ENCODE results near the gene RND3. TPM values are rescaled to one million over a fixed set of nuclear protein-coding genes. Genes with fewer than 3 reads are reported as not detected.

Gene RND3
- total and polyA plus RNA-seq, 10 of the 15 experiments (the other 5 are each of a cell fraction or from before 2014, with no cell fraction given), result 0.38 to 18.3 (median 0.93) TPM

DNA sequence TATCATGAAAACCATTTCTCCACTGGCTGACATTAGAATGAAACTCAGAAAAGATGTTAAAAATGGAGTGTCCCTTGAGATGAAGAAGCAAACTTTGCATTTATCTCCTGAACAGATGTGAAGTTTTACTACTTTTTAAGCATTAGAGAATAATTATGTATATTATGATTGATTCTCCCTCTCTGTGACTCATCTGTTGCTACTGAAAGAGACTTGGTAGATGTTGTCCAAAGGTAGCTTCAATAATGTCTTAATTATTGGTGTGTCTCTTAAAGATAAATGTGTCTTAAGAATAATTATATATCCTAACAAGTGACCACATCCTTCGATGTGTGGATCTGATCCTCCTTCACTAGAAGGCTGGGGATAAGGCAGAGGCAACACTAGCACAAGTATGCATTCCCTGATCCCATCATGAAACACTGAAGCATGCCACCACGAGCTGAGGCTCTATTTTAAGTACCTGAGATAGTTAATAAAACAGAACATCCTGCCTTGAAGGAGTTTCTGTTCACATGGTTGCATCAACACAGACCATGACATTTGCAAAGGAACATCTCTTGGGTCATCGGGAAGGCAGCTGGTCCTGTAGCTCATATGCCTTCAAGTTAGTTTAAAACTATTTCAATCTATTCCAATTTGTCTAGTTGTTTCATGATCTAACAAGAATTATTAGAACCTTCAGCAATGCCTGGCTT is 15.5 kb downstream of the RND3 start (continued):
- TF ChIP-seq, protein P1, sequence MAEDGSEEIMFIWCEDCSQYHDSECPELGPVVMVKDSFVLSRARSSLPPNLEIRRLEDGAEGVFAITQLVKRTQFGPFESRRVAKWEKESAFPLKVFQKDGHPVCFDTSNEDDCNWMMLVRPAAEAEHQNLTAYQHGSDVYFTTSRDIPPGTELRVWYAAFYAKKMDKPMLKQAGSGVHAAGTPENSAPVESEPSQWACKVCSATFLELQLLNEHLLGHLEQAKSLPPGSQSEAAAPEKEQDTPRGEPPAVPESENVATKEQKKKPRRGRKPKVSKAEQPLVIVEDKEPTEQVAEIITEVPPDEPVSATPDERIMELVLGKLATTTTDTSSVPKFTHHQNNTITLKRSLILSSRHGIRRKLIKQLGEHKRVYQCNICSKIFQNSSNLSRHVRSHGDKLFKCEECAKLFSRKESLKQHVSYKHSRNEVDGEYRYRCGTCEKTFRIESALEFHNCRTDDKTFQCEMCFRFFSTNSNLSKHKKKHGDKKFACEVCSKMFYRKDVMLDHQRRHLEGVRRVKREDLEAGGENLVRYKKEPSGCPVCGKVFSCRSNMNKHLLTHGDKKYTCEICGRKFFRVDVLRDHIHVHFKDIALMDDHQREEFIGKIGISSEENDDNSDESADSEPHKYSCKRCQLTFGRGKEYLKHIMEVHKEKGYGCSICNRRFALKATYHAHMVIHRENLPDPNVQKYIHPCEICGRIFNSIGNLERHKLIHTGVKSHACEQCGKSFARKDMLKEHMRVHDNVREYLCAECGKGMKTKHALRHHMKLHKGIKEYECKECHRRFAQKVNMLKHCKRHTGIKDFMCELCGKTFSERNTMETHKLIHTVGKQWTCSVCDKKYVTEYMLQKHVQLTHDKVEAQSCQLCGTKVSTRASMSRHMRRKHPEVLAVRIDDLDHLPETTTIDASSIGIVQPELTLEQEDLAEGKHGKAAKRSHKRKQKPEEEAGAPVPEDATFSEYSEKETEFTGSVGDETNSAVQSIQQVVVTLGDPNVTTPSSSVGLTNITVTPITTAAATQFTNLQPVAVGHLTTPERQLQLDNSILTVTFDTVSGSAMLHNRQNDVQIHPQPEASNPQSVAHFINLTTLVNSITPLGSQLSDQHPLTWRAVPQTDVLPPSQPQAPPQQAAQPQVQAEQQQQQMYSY (CRISPR knock-in tag; IDR thresholded peaks at IDR 0.05), result no peak
- TF ChIP-seq BCL11A (IDR thresholded peaks at IDR 0.05; ENCODE audit: low read depth, low read length) (no peak), CBFB (IDR thresholded peaks at IDR 0.05; ENCODE audit: low read depth) (no peak), CEBPB (IDR thresholded peaks at IDR 0.05; ENCODE audit: borderline replicate concordance in 1 of 2, low read depth in 2 of 2, low read length in 2 of 2) (no peak)
- TF ChIP-seq, protein P2, sequence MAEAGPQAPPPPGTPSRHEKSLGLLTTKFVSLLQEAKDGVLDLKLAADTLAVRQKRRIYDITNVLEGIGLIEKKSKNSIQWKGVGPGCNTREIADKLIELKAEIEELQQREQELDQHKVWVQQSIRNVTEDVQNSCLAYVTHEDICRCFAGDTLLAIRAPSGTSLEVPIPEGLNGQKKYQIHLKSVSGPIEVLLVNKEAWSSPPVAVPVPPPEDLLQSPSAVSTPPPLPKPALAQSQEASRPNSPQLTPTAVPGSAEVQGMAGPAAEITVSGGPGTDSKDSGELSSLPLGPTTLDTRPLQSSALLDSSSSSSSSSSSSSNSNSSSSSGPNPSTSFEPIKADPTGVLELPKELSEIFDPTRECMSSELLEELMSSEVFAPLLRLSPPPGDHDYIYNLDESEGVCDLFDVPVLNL (IDR thresholded peaks at IDR 0.05; ENCODE audit: low read depth, low read length), result no peak

- Histone ChIP-seq H3K9me3 (replicated peaks; ENCODE audit: control insufficient read depth, insufficient read depth, low read length) (no peaks in the 10 kb centered on the region), H3K4me1 (ENCODE audit: control insufficient read depth, insufficient read depth, low read length) (no peaks in the 10 kb centered on the region), H3K79me2 (ENCODE audit: control insufficient read depth, insufficient read depth, low read length) (no peaks in the 10 kb centered on the region), H3K27ac (ENCODE audit: control insufficient read depth, insufficient read depth) (no peak overlapping the region), H3K4me2 (ENCODE audit: control insufficient read depth, insufficient read depth) (no peak overlapping the region), H3K9ac (ENCODE audit: control insufficient read depth, insufficient read depth, low read length) (no peak overlapping the region), H2AFZ (ENCODE audit: control insufficient read depth, low read depth, low read length) (no peak overlapping the region), H3K4me3 (no peak overlapping the region), H3K27me3 (replicated peaks in 1 of 2; ENCODE audit: control insufficient read depth in 2 of 2, insufficient read depth in 2 of 2, low read length in 1 of 2) (no peaks in the 10 kb centered on the region; a peak in 1 of 4 replicates), H3K36me3 (ENCODE audit: control insufficient read depth in 2 of 2, insufficient read depth in 2 of 2, low read length in 1 of 2) (no peaks in the 10 kb centered on the region), H4K20me1 (ENCODE audit: control insufficient read depth, insufficient read depth) (no peaks in the 10 kb centered on the region; the same call in 1 of the 2 replicates)
- intact Hi-C loops (cut with micrococcal nuclease; ENCODE audit: unreplicated experiment) (loop anchor here (5.0 kb wide), 1 partner anchor 338 kb away; no protein-coding TSS in a partner anchor), in situ Hi-C loops (cut with MboI) (no loop called here)
- ATAC-seq, result no peak
- no peak for DNase-seq (ENCODE audit: low read depth, low spot score)
- ChIA-PET POLR2A (interaction anchor here (0.7 to 7.0 kb wide), 4 partner anchors 8 to 212 kb away, joined by 3 to 45 read pairs (median 4); no protein-coding TSS in a partner anchor), SMC1A (ENCODE audit: uncharacterized antibody, unreplicated experiment) (interaction anchor here (1.2 to 4.3 kb wide), 11 partner anchors 12 to 86 kb away, joined by 3 to 30 read pairs (median 7); no protein-coding TSS in a partner anchor), RAD21 (ENCODE audit: unreplicated experiment) (interaction anchor here (0.6 to 11.2 kb wide), 3 partner anchors 12 to 584 kb away, joined by 3 to 143 read pairs (median 8); no protein-coding TSS in a partner anchor), CTCF (interaction anchor here (0.6 to 3.2 kb wide), 9 partner anchors 10 to 220 kb away, joined by 3 to 15 read pairs (median 5); no protein-coding TSS in a partner anchor)
- no TSS peak for BruUV-seq (replicated peaks)
- no peak for FAIRE-seq
- WGBS (ENCODE audit: insufficient coverage, insufficient replicate concordance, low lambda C conversion rate, missing lambda C conversion rate), result 27% methylated on average over 5 of the region's 5 CpGs
- TF ChIP-seq SMARCA5 (IDR thresholded peaks at IDR 0.05) (no peak), CBX5 (IDR thresholded peaks at IDR 0.05; ENCODE audit: low read depth) (no peak)
- TF ChIP-seq, protein P3, sequence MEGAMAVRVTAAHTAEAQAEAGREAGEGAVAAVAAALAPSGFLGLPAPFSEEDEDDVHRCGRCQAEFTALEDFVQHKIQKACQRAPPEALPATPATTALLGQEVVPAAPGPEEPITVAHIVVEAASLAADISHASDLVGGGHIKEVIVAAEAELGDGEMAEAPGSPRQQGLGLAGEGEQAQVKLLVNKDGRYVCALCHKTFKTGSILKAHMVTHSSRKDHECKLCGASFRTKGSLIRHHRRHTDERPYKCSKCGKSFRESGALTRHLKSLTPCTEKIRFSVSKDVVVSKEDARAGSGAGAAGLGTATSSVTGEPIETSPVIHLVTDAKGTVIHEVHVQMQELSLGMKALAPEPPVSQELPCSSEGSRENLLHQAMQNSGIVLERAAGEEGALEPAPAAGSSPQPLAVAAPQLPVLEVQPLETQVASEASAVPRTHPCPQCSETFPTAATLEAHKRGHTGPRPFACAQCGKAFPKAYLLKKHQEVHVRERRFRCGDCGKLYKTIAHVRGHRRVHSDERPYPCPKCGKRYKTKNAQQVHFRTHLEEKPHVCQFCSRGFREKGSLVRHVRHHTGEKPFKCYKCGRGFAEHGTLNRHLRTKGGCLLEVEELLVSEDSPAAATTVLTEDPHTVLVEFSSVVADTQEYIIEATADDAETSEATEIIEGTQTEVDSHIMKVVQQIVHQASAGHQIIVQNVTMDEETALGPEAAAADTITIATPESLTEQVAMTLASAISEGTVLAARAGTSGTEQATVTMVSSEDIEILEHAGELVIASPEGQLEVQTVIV (IDR thresholded peaks at IDR 0.05; ENCODE audit: borderline replicate concordance, partially characterized antibody), result no peak
- TF ChIP-seq, protein P4, sequence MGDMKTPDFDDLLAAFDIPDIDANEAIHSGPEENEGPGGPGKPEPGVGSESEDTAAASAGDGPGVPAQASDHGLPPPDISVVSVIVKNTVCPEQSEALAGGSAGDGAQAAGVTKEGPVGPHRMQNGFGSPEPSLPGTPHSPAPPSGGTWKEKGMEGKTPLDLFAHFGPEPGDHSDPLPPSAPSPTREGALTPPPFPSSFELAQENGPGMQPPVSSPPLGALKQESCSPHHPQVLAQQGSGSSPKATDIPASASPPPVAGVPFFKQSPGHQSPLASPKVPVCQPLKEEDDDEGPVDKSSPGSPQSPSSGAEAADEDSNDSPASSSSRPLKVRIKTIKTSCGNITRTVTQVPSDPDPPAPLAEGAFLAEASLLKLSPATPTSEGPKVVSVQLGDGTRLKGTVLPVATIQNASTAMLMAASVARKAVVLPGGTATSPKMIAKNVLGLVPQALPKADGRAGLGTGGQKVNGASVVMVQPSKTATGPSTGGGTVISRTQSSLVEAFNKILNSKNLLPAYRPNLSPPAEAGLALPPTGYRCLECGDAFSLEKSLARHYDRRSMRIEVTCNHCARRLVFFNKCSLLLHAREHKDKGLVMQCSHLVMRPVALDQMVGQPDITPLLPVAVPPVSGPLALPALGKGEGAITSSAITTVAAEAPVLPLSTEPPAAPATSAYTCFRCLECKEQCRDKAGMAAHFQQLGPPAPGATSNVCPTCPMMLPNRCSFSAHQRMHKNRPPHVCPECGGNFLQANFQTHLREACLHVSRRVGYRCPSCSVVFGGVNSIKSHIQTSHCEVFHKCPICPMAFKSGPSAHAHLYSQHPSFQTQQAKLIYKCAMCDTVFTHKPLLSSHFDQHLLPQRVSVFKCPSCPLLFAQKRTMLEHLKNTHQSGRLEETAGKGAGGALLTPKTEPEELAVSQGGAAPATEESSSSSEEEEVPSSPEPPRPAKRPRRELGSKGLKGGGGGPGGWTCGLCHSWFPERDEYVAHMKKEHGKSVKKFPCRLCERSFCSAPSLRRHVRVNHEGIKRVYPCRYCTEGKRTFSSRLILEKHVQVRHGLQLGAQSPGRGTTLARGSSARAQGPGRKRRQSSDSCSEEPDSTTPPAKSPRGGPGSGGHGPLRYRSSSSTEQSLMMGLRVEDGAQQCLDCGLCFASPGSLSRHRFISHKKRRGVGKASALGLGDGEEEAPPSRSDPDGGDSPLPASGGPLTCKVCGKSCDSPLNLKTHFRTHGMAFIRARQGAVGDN (IDR thresholded peaks at IDR 0.05), result no peak
Observed at GRCh38 chr2:150470435-150470834, 17.0 kb downstream of the RND3 start.
